NOMO-1 treated with DMSO at 0.1 percent for 48 hours (cell line): ENCODE measurements around the gene WNT6.

Experiments
- DNase-seq: peaks from one replicate; lab custom pipeline; 2025; ENCODE audit not compliant: unreplicated experiment; lab: John Stamatoyannopoulos, UW

Gene WNT6

DNA sequence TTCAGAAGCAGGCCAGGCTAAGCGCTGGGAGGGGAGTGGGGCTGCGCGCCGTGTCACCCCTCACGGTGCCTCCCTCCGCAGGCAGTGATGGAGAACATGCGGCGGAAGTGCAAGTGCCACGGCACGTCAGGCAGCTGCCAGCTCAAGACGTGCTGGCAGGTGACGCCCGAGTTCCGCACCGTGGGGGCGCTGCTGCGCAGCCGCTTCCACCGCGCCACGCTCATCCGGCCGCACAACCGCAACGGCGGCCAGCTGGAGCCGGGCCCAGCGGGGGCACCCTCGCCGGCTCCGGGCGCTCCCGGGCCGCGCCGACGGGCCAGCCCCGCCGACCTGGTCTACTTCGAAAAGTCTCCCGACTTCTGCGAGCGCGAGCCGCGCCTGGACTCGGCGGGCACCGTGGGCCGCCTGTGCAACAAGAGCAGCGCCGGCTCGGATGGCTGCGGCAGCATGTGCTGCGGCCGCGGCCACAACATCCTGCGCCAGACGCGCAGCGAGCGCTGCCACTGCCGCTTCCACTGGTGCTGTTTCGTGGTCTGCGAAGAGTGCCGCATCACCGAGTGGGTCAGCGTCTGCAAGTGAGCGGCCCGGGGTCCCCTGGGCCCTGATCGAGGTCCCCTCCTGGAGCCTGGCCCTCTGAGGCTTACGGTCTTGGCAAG is 33.2 kb downstream of the WNT6 start:
- DNase-seq: peak; percentile 62

DNA sequence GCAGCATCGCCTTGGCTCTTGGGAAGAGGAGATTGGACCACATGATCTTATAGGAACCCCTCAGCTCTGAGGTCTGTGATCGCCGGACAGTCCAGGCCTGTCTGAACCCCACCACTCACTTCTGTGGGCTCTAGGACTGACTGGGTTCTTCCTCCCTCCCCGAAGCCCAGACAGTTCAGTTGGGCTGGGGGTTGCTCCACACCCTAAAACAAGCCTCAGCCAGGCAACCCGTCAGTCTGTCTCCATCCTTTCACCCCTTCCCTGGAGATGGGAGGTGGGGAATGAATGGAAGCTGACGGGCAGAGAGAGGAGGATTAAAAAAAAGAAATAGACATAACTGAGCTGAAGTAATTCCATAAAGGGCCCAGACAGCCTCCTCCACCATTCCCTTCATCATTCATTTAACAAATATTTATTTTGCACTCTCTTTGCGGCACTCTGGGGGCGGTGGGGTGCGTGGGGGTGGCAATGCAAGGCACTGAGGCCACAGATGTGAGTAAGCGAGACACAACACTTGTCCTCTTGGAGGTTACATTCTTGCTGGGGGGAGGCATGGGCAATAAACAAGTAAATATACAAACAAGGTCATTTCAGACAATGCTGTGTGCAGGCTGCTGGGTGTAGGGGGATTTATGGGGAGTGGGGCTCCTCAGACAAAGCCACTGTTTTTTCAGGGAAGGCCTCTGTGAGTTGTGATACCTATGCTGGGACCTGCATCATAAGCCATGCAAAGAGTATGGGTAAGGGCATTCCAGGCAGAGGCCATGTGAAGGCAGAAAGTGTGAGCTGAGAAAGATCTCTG is 33.9 kb downstream of the WNT6 start:
- DNase-seq: no peak

- no peak for DNase-seq
Observed at GRCh38 chr2:218894151-218894879, 34.7 kb downstream of the WNT6 start.

DNA sequence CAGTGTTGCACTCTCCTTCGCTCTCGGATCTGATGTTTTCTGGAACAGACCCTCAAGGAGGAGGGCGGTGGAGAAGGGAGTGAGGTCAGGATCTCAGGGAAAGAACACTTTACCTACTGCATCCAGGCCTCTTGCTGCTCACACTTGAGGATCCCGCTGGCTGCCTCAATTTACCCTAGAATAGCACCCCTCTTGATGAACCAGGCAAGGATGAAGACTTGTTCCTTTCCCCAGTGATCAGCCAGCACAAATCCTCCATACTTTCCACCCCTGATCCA is 35.2 kb downstream of the WNT6 start:
- DNase-seq: no peak

DNA sequence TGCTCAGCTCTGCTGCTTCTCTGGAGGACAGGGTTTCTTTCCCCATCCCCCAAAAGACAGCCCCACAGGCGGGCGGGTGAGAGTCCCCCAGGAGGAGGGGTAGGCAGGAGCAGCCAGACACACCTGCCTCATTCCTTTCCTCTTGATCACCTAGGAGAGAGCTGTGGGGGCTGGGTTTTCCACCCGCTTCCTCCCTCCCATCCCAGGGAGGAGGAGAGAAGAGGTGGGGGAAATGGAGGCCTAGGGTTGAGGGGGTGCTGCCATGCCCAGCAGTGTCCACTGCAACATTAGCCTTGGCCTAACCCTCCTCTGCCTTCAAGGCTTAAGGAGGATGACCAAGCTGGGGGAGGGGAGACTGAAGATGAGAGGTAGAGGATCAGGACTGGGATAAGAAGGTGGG is 35.7 kb downstream of the WNT6 start:
- DNase-seq: no peak

GRCh38 chr2:218895759-218896500 is 36.3 kb downstream of the WNT6 start:
- DNase-seq: no peak

- no peak for DNase-seq
Observed at GRCh38 chr2:218896501-218897393, 37.1 kb downstream of the WNT6 start.

DNA sequence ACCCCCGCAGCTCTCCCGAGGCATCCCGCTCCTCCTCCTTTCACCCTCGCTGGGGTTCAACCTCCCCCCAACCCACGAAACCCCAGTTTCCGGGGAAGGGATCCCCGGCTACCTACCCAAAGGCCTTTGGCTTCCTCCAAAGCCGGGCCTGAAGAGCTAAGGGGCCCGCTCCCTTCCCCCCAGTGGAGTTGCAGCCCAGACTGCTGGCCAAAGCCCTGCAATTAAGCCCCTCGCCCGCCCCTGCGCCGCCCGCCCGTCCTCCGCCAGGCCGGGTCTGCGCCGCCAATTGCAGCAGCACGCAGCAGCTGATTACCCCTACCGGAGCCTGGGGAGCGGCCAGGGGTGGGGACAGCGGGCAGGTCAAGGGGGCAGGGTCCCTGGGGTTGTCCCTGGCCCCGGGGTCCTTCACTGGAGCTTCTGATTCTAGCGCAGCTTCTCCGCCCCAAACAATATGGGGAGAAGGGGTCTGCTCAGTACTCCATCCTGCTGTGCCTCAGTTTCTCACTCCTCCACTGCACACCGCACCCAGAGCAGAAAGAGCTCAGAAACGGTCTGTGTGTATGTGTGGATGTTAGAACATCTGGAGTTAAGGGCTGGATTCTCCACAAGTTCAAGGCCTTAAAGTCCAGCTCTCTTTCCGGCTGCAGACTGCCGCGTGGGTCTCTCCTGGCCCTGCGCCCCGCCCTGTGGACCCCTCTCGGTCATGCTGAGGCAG is 37.9 kb downstream of the WNT6 start:
- no peak for DNase-seq

DNA sequence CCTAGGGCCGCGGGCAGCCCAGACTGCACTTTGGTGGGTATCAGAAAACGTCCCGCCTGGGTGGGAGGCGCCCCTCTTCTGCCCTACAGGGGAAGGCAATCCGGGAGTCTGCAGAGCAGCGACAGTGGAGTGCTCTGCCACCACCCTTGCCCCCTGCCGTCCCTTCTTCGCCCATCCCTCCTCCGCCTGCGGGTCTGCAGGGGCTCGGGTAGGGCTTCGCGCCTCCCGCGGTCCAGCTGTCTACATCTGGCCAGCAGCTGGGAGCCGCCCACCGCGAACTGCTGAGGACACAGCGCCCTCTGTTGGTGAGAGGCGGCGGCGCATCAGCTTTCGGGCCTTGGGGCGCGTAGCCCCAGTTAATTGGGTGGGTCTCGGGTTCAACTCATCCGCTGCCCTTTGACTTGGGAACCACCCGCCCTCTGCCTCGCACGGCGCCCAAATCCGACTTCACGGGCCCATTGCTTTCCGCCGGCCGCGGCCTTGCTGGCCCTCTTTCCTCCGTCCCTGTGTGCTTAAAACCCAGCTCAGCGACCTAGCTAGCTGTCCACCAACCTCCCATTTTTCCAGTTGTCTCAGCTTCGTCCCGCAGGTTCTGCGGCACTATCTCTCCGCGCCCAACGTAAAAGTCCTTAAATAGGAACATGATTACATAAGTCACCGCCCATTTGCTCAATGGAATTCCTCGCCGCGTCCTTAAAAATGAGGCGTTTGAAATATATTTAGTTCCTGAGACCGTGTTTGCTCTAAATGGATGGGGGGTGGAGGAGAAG is 38.7 kb downstream of the WNT6 start:
- DNase-seq: peak; percentile 42

DNA sequence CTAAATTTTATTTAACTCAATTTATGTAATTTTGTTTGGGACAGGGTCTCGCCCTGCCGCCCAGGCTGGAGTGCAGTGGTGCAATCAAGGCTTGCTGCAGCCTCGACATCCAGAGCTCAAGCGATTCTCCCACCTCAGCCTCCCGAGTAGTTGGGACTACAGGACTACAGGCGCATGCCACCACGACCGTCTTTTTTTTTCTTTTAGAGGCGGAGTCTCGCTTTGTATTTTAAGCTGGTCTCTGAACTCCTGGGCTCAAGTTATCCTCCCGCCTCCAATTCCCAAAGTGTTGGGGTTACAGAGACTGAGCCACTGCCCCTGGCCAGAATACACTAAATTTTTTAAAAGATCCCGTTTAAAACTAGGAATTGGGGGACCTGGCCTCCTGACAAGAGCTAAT is 39.5 kb downstream of the WNT6 start:
- DNase-seq: no peak

DNA sequence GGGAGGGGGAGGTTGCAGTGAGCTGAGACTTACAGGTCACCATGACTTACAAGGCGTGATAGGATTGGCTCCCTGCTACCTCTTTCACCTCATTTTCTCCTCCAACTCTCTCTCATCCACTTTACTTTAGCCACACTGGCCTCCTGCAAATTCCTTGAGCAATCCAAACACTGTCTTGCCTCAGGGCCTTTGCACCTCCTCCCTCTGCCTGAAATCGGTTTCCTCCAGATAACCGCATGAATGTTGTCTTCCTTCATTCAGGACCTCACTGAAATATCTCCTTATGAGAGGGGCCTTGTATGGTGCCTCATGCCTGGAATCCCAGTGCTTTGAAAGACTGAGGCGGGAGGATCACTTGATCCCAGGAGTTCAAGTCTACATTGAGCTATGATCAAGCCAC is 42.8 kb downstream of the WNT6 start:
- DNase-seq: no peak

DNA sequence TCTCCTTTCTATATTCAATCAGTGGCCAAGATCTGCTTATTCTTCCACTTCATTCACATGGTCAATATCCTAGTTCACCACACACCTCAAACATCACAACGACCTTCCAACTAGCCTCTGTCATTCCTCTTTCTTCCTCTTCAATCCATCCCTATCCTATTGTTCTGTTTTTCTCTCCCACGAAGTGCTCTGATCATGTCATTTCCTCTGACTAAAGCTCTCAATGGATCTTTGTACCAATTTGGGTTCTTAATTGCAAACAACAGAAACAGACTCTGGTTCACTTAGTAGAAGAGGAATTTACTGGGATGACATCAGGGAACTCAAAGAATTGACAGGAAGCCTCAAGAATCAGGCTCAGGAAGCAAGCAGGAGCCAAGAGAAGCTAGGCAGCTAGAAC is 44.6 kb downstream of the WNT6 start:
- no peak for DNase-seq

GRCh38 chr2:218908721-218909619 is 49.4 kb downstream of the WNT6 start:
- DNase-seq: peak; percentile 93

GRCh38 chr2:218910741-218911140 is 51.1 kb downstream of the WNT6 start:
- no peak for DNase-seq

DNA sequence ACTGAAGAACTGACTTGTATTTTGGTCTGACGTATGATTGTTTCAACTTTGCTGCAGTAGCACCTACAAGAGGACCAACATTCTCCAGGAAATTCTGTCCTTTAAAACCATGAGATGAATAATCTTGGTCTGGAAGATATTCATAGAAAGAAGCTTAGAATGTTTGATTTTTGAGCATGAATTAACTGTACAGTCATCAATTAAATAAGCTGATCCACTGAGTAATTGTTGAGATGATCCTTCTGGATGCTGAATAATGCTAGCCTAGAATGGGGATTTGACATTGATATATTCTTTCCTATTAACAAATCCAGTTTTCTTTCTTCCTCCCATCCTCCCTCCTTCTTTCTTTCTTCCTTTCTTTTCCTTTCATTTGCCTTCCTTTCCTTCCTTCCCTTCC is 60.9 kb downstream of the WNT6 start:
- no peak for DNase-seq
